ENCODE results near the gene SERINC3.

SERINC3 gene

DNA sequence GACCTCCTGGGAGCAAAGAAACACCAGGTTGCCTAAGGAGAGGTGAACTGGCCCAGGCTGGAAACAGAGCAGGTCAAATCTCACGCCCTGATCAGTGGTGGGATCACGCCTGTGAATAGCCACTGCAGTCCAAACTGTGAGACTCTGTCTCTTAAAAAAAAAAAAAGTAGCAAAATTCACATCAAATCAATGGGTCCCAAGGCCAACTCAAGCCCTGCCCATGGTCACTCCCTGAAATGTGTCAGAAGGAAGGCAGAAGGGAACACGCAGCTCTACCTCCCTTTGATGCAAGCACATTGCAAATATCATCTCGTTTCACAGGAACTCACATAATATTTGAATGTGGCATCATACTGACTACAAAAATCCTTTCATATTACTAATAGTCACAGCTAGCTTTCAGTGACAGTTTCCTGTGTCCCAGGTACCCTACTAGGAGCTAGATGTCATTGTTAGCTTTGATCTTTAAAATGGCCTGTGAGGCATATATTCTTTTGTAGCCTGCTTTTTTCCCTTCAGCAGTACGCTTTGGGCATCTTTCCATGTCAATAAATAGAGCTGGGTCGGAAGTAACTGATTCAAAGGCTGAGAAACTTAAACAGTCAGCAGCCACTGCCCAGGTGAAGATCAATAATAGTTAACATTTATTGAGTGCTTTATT is 60.6 kb downstream of the SERINC3 start:
- DNase-seq: no peak

DNA sequence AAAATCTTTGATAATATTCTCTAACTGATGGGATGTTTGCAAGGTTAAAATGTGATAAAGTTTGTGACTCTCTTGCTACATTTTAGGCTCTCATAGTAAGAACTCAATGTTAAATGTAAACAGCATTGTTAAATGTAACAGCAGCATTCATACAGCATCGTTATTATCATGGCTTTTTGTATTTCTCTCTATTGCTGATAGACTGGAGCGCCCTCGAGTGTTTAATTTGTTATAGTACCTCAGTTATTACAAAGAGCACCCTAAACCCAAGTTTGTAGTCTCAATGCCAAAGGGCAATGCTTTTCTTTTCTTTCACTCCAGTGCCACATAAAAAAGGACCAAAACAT is 61.1 kb downstream of the SERINC3 start:
- no peak for DNase-seq

GRCh38 chr20:44459271-44459670 is 62.6 kb downstream of the SERINC3 start:
- no peak for DNase-seq

DNA sequence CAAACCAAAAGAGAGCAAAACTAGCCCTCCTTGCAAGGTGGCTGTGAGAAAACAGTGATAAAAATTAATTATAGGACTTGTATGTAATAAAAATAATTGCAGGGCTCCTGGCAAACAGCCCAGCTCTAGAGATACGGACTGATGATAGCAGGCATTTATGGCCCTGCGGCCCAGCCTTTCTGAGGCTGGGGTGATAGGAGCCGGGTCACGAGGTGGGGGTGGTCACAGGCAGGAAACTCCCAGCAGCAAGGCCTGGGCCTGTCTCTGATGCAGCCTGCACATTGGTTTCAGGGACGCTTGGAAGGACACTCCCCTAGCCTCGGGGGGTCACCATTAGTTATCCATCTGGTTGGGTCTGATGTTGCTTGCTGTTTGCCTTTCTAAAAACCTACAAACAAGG is 64.9 kb downstream of the SERINC3 start:
- DNase-seq: no peak

- no peak for DNase-seq
Measured at GRCh38 chr20:44456611-44457010, 65.3 kb downstream of the SERINC3 start.

- no peak for DNase-seq
Measured at GRCh38 chr20:44455126-44455525, 66.7 kb downstream of the SERINC3 start.

- DNase-seq: no peak
Measured at GRCh38 chr20:44454306-44454963, 67.4 kb downstream of the SERINC3 start.

DNA sequence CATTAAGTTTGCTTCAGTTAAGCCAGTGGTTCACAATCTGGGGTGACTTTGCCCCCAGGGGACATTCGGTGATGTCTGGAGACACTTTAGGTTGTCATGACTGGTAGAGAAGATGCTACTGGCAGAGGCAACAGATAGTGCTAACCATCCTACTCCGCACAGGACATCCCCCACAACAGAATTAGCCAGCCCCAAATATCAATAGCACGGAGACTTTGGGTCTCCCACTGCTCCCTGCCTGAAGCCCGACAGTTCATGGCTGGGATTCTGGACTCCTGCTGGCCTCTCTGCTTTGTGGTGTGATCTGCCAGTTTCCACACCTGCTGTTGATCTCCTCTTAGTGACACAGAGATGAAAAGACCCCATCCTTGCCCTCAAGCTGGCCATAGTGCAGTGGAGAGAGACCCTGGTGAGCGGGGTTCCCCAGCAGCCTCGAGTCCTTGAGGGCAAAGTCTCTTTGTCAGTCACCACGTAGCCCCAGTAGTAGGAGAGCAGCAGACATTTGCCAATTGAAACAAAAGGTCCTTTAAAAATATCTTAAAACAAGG is 70.9 kb downstream of the SERINC3 start:
- DNase-seq: no peak

DNA sequence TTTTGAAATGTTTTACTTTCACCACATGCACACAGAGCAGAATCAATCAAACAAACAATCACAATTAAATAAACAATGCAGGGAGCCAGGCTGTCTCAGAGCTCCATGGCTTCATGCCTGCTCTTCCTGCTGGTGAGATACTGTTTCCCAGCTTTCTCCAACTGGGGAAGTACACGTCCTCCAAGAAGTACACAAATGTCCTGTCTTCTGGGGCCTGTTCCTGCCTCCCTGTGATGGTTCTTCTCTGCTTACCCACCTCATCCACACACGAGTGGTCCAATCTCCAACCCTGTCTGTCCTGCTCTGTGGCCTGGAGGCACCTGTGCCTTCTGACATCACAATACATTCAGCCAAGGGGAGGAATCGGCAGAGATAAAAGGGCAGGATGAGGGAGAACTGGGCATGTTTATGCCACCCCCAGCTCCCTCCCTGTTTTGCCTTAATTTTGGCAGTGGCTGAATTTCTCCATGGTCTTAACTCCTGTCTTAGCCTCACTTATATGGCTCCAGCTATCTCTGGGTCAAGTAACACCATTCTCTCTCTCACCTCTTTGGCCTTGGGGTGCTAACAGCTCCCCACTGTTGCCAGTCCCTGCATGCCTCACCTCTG is 71.5 kb downstream of the SERINC3 start:
- DNase-seq: no peak

DNA sequence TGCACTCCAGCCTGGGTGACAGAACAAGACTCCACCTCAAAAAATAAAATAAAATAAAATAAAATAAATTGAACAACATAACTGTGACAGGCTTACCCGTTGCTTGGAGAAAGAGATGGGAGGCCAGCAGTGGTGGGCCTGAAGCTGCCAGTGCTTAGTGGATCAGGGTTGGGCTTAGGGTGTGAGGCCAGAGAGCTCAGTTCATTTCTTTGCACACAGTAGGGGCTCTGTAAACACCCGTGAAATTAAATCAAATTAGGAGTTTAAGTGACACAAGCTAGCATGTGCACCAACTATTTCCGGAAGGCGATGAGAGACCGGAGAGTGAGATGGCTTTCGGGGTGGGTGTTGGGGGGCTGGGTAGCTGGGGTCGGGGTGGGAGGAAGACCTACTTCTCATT is 72.0 kb downstream of the SERINC3 start:
- DNase-seq: no peak

DNA sequence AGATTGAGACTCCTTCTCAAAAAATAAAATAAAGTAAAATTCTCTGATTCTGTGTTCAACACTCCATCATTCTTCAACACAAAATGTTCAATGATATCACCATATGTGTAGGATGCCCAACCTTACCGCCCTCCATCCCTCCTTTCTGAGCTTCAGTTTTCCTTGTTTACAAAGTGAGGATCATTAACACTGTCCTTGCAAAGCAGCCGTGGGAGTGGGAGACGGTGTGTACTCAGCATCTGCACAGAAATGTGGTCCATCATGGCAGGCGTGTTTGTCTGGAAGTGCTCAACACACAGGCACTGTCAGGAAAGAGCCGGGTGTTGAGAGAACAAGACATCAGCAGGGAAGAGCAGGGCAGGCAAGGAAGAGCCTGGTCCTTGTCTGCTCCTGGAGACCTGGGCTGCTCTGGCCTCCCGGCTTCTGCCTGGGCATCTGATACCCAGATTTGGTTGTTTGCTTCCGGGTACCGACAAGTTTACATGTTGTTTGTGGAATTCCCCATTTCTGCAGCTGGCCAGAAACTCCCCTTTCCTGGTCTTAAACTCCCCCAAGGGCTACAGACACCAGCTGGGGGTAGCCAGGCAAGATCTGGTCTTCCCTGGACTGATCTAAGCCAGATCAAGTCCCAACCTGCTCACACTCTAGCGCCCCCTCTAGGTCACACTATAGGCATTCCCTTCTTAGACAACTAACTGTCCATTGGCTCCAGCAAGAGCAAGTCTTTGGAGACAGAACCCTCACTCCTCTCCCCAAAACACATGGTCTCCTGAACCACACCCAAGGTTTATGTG is 72.9 kb downstream of the SERINC3 start:
- no peak for DNase-seq

- DNase-seq: no peak
Measured at GRCh38 chr20:44447827-44448419, 73.9 kb downstream of the SERINC3 start.

Measured in left hindlimb (tissue), 1 donor.